Calu3 (cell line): ENCODE results near the gene PPP1R3F. TPM values are rescaled to one million over a fixed set of nuclear protein-coding genes. Genes with fewer than 3 reads are reported as not detected.
"Not testable (repeated sequence)": the region's sequence is repeated elsewhere in the genome, so short reads cannot be mapped to it uniquely, and the experiment has no call there.

Source experiments
- BruUV-seq: library from RNA; stranded (reverse); fragments of 400-500 nt; replicated peaks from 2 replicates; lab custom pipeline; 2021; lab: Mats Ljungman, UMichigan
- CTCF ChIA-PET: fragments of 300-600 bp; sonication (Branson Sonifier 250); formaldehyde crosslinking; loops from one replicate; lab custom pipeline; 2022; ENCODE audit warnings: antibody characterized with exemption; lab: Charles Lee
- DNase-seq: peaks from one replicate; pipeline ENCODE4 v3.0.0; 2022
- H3K27ac Mint-ChIP-seq: one replicate; pipeline ENCODE4 v1.8.0; 2022; ENCODE audit warnings: mixed read lengths; ENCODE audit not compliant: unreplicated experiment
- H3K27me3 Mint-ChIP-seq: one replicate; pipeline ENCODE4 v1.8.0; 2022; ENCODE audit warnings: mixed read lengths; ENCODE audit not compliant: unreplicated experiment
- H3K36me3 Mint-ChIP-seq: one replicate; pipeline ENCODE4 v1.8.0; 2022; ENCODE audit warnings: mild to moderate bottlenecking, moderate library complexity, mixed read lengths; ENCODE audit not compliant: insufficient read depth, unreplicated experiment
- H3K4me1 Mint-ChIP-seq: one replicate; pipeline ENCODE4 v1.8.0; 2022; ENCODE audit warnings: mild to moderate bottlenecking, low read depth, mixed read lengths; ENCODE audit not compliant: unreplicated experiment
- H3K4me3 Mint-ChIP-seq: one replicate; pipeline ENCODE4 v1.8.0; 2022; ENCODE audit warnings: mild to moderate bottlenecking, low read depth, moderate library complexity, mixed read lengths; ENCODE audit not compliant: unreplicated experiment
- H3K9me3 Mint-ChIP-seq: one replicate; pipeline ENCODE4 v1.8.0; 2022; ENCODE audit warnings: low read depth, mixed read lengths; ENCODE audit not compliant: unreplicated experiment
- intact Hi-C: fragments of 100-400 bp; cut with micrococcal nuclease; formaldehyde crosslinking; loops from one replicate; pipeline ENCODE4 v1.10.0; 2022; ENCODE audit not compliant: unreplicated experiment
- total RNA-seq: library from RNA; stranded (reverse); gene quantifications from 2 replicates; pipeline ENCODE4 v1.2.3, GENCODE V29; 2022
- TF ChIP-seq, protein P1 (sequence below): fragments of 200-600 bp; IDR thresholded peaks from one replicate; pipeline ENCODE4 v1.8.0; 2022; ENCODE audit warnings: antibody characterized with exemption; ENCODE audit not compliant: unreplicated experiment

PPP1R3F gene
- total RNA-seq, 1 experiment from 2014 or later, result 18.8 TPM

DNA sequence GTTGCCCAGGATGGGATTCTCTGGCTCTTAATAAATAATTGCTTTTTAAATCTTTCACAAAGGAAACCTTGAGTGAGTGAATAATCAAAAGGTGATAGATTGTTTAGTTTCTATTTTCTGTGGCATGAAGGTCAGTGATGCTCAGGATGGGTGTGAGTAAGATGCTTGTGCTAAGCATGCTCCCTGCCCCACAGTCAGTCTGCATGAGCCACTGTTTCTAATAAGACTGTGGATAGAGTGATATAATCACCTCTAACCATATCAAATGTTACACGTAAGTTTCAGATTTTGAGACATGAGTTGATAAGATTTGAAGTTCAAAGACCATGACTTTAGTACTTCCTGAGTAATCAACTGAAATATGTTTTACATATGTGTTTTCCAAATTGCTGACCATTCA lies 31.1 kb downstream of the PPP1R3F start:
- Mint-ChIP-seq H3K4me1 (no peaks in the 10 kb centered on the region), H3K4me3 (no peak overlapping the region), H3K36me3 (no peaks in the 10 kb centered on the region), H3K27me3 (peaks cover 48% of the 10 kb centered on the region), H3K27ac (no peak overlapping the region), H3K9me3 (no peaks in the 10 kb centered on the region)
- intact Hi-C loops, result no loop called here
- no TSS peak for BruUV-seq
- CTCF ChIA-PET, result no interaction called here
- TF ChIP-seq, protein P1, sequence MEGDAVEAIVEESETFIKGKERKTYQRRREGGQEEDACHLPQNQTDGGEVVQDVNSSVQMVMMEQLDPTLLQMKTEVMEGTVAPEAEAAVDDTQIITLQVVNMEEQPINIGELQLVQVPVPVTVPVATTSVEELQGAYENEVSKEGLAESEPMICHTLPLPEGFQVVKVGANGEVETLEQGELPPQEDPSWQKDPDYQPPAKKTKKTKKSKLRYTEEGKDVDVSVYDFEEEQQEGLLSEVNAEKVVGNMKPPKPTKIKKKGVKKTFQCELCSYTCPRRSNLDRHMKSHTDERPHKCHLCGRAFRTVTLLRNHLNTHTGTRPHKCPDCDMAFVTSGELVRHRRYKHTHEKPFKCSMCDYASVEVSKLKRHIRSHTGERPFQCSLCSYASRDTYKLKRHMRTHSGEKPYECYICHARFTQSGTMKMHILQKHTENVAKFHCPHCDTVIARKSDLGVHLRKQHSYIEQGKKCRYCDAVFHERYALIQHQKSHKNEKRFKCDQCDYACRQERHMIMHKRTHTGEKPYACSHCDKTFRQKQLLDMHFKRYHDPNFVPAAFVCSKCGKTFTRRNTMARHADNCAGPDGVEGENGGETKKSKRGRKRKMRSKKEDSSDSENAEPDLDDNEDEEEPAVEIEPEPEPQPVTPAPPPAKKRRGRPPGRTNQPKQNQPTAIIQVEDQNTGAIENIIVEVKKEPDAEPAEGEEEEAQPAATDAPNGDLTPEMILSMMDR, result no peak
- no peak for DNase-seq

DNA sequence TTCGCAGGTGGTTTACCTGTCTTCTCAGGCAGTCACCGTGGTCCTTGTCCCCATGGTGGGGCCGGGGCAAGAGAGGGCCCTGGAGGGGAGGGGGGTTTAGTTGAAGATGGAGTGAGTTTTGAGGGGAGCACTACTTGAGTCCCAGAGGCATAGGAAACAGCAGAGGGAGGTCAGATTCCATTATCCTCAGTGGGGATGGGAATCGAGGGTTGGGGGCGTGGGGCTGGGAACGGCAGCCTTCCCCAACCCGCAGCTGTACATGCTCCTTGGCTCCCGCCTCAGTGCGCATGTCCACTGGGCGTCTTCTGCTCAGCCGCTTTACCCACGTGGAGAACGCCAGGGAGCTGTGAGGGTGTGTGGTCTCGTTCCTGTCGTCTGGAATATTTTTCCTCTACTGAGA lies 33.8 kb downstream of the PPP1R3F start, which contains the start of gene GAGE10:
GAGE10 (plus strand) TSS at position 301 of the 400 bp plus-strand sequence. CDS start 1,214 bp downstream, outside the sequence.
- no peak for DNase-seq
- peaks cover 2% of the 10 kb centered on the region for H3K4me1 Mint-ChIP-seq
- intact Hi-C loops, result no loop called here
- H3K27me3 Mint-ChIP-seq, result peaks cover 21% of the 10 kb centered on the region
- CTCF ChIA-PET, result no interaction called here
- BruUV-seq, result no TSS peak
- no peaks in the 10 kb centered on the region for H3K36me3 Mint-ChIP-seq
- TF ChIP-seq, protein P1, result no peak
- H3K27ac Mint-ChIP-seq, result no peak within 1 kb of the TSS
- H3K9me3 Mint-ChIP-seq, result no peaks in the 10 kb centered on the region
- no peak within 1 kb of the TSS for H3K4me3 Mint-ChIP-seq

DNA sequence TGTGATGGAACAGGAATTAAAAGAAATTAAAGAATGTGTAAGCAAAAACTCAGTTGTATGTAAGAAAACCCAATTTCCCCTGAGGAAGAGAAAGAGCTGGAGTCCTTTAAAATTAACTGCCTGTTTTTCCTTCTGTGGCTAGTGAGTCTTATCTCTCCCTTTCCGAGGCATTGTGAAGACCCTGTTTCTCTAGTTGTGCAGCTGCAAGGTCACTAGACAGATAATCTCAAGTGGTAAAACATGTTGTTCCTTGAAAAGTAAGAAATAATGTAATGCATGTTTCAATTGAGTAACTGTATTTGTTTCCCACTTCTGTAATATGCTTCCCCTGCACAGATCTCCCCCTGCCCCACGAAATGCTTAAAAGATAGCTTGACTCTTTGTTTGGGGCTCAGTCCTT lies 38.2 kb downstream of the PPP1R3F start:
- H3K4me3 Mint-ChIP-seq, BruUV-seq, H3K9me3 Mint-ChIP-seq, DNase-seq, H3K27ac Mint-ChIP-seq, intact Hi-C loops, CTCF ChIA-PET, H3K36me3 Mint-ChIP-seq: not testable (repeated sequence)
- Mint-ChIP-seq H3K4me1 (peaks cover 24% of the 10 kb centered on the region), H3K27me3 (peaks cover 12% of the 10 kb centered on the region)

DNA sequence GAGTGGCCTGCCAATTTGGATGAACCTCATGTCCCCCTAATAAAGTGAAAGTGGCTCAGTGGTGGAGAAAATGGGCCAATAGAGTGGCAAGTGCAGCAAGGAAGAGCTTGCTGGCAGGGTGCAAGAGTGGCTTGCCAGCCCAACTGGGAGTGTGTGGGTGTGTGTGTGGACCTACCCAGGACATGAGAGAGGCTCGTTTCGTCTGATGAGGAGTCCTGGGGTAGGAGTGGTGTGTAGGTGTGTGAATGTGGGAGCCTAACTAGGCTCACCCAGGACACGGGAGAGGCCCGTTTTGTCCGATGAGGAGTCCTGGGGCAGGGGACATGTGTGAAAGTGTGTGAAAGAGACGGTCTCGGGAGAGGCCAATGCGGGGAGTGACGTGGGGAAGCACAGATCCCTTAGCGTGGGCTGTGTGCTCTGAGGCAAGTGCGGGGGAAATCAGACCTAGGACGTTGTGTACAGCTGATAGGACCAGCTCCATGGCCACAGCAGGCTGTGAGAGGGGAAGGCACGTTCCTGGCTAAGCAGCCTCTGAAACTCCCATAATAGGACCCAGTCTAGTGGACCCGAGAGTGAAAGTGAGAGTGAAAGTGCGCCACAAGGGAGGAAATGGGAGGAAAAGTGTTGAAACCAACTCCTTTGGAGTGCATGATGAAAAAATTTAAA lies 39.1 kb downstream of the PPP1R3F start:
- no peak for DNase-seq
- intact Hi-C loops, result no loop called here
- peaks cover 24% of the 10 kb centered on the region for H3K4me1 Mint-ChIP-seq
- peaks cover 4% of the 10 kb centered on the region for H3K27me3 Mint-ChIP-seq
- no peaks in the 10 kb centered on the region for H3K36me3 Mint-ChIP-seq
- no TSS peak for BruUV-seq
- TF ChIP-seq, protein P1, result no peak
- no peaks in the 10 kb centered on the region for H3K9me3 Mint-ChIP-seq
- CTCF ChIA-PET, result no interaction called here
- peak overlapping the region; percentile 5 for H3K27ac Mint-ChIP-seq
- peak overlapping the region; percentile 70 for H3K4me3 Mint-ChIP-seq

DNA sequence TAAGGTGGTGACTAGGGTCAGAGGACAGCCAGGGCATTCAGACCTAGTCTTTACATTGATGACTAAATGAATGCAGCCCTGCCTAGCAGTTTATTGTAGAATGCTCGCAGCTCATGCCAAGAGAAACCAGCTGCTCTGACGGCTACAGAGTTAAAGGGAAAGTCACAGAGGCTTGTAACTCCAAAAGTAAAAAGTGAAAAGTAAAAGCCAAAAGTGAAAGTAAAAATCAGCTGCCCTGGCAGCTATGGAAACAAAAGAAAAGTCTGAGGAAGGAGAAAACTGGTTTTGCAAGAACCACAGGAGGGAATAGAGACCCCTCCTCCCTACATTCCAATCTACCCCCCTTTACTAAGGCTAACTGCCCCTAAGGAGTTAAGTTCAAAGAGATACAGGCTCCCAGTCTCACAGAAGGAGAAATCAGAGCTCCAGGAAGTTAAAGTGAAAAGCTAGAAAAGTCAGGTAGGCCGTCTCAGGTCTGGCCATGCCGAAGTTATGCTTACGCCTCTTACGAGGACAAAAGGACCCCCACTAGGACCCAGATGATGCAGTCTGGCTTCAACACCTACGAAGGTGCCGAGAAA lies 39.9 kb downstream of the PPP1R3F start:
- H3K4me3 Mint-ChIP-seq, result peak overlapping the region; percentile 70
- BruUV-seq, result no TSS peak
- H3K9me3 Mint-ChIP-seq, result no peaks in the 10 kb centered on the region
- no peaks in the 10 kb centered on the region for H3K36me3 Mint-ChIP-seq
- CTCF ChIA-PET, result interaction anchor here (0.6 to 0.8 kb wide), 2 partner anchors 202 to 256 kb away, joined by 3 to 4 read pairs; no protein-coding TSS in a partner anchor
- H3K4me1 Mint-ChIP-seq, result peaks cover 24% of the 10 kb centered on the region
- TF ChIP-seq, protein P1, result no peak
- no peak for DNase-seq
- H3K27ac Mint-ChIP-seq, result peak overlapping the region; percentile 5
- no peaks in the 10 kb centered on the region for H3K27me3 Mint-ChIP-seq
- intact Hi-C loops, result no loop called here
